HCT116 (cell line): ENCODE results near the gene PLA2G2F. TPM values are rescaled to one million over a fixed set of nuclear protein-coding genes. Genes with fewer than 3 reads are reported as not detected.

Source experiments
- ATAC-seq: fragments of 200-7000 bp; cut with Tn5 transposase; 2 replicates; pipeline ENCODE4 v1.9.1; 2020; ENCODE audit warnings: mild to moderate bottlenecking, moderate library complexity
- BruUV-seq: library from RNA; stranded (reverse); fragments of 400-500 nt; replicated peaks from 2 replicates; lab custom pipeline; 2021; lab: Mats Ljungman, UMichigan
- CTCF ChIA-PET: fragments of 300-600 bp; sonication (Branson Sonifier 250); formaldehyde crosslinking; loops from one replicate; lab custom pipeline; 2021; ENCODE audit warnings: antibody characterized with exemption; lab: Charles Lee
- POLR2A ChIA-PET: fragments of 300-600, 350-600 bp; sonication (Branson Sonifier 250); formaldehyde crosslinking; loops from one replicate; lab custom pipeline; 2021; ENCODE audit warnings: antibody characterized with exemption; lab: Charles Lee
- RAD21 ChIA-PET, 2 experiments: fragments of 300-600 bp; sonication (Branson Sonifier 250); formaldehyde crosslinking; loops; one replicate each; lab custom pipeline; 2023; ENCODE audit warnings: low total read pairs in 2 of 2; ENCODE audit not compliant: uncharacterized antibody in 2 of 2, unreplicated experiment in 2 of 2, low non-redundant PET in 1 of 2; lab: Charles Lee
- DNase-seq: peaks from one replicate; pipeline ENCODE4 v3.0.0-alpha.2; 2010; ENCODE audit warnings: low read depth, low spot score
- H2AFZ ChIP-seq: fragments of 200-600 bp; shearing (Covaris generic), sonication (generic); 2 replicates; pipeline ENCODE4 v1.6.1; 2017; ENCODE audit warnings: low read depth, mixed run types, mixed read lengths, antibody characterized with exemption, low read length; ENCODE audit not compliant: poor library complexity, severe bottlenecking
- H3K27ac ChIP-seq: 2 replicates; pipeline ENCODE4 v1.5.1; 2012; ENCODE audit warnings: low read depth, low read length
- H3K27me3 ChIP-seq: fragments of 200-600 bp; sonication (generic); 2 replicates; pipeline ENCODE4 v1.6.1; 2016; ENCODE audit warnings: mixed run types, low read length, mixed read lengths; ENCODE audit not compliant: insufficient read depth
- H3K36me3 ChIP-seq, 2 experiments: fragments of 200-500 bp in 1 of 2; fragments of 200-600 bp in 1 of 2; sonication (Bioruptor generic) in 1 of 2; sonication (generic) in 1 of 2; 2 replicates each; pipeline versions ENCODE4 v1.5.1 to v1.6.1; 2014 to 2016; ENCODE audit warnings: low read length in 2 of 2, inconsistent platforms in 1 of 2, mixed read lengths in 1 of 2, mixed run types in 1 of 2; ENCODE audit not compliant: insufficient read depth in 2 of 2, control insufficient read depth in 1 of 2
- H3K4me1 ChIP-seq, 2 experiments: fragments of 200-600 bp in 1 of 2; sonication (generic) in 1 of 2; 2 replicates each; pipeline versions ENCODE4 v1.5.1 to v1.6.1; 2012 to 2017; ENCODE audit warnings: low read length in 2 of 2, inconsistent platforms in 1 of 2, mild to moderate bottlenecking in 1 of 2, mixed read lengths in 1 of 2, mixed run types in 1 of 2, moderate library complexity in 1 of 2; ENCODE audit not compliant: insufficient read depth in 2 of 2, control insufficient read depth in 1 of 2
- H3K4me2 ChIP-seq: fragments of 200-600 bp; sonication (generic); 2 replicates; pipeline ENCODE4 v1.6.1; 2017; ENCODE audit warnings: mixed run types, low read length, mixed read lengths
- H3K4me3 ChIP-seq, 2 experiments: fragments of 200-600 bp in 1 of 2; sonication (generic) in 1 of 2; replicated peaks in 1 of 2; 2 replicates each; pipeline ENCODE4 v1.5.1; 2011 to 2016; ENCODE audit warnings: low read length in 2 of 2, control low read depth in 1 of 2, low read depth in 1 of 2, mild to moderate bottlenecking in 1 of 2, mixed read lengths in 1 of 2, mixed run types in 1 of 2
- H3K79me2 ChIP-seq: fragments of 200-600 bp; sonication (generic); 2 replicates; pipeline ENCODE4 v1.6.1; 2017; ENCODE audit warnings: mild to moderate bottlenecking, mixed run types, low read length, moderate library complexity, mixed read lengths; ENCODE audit not compliant: insufficient read depth
- H3K9ac ChIP-seq: fragments of 200-600 bp; sonication (generic); 2 replicates; pipeline ENCODE4 v1.6.1; 2016; ENCODE audit warnings: low read length, mixed read lengths
- H3K9me2 ChIP-seq: fragments of 200-600 bp; sonication (generic), shearing (Covaris generic); 2 replicates; pipeline ENCODE4 v1.6.1; 2017; ENCODE audit warnings: mixed run types, mild to moderate bottlenecking, moderate library complexity; ENCODE audit not compliant: insufficient read depth
- H3K9me3 ChIP-seq, 2 experiments: fragments of 200-500 bp in 1 of 2; fragments of 200-600 bp in 1 of 2; sonication (Bioruptor generic) in 1 of 2; sonication (generic) in 1 of 2; 2 replicates each; pipeline ENCODE4 v1.6.1; 2014 to 2017; ENCODE audit warnings: low read length in 2 of 2, mixed read lengths in 2 of 2, inconsistent platforms in 1 of 2, low read depth in 1 of 2, mild to moderate bottlenecking in 1 of 2, mixed run types in 1 of 2, moderate library complexity in 1 of 2; ENCODE audit not compliant: control insufficient read depth in 1 of 2, insufficient read depth in 1 of 2
- H4K20me1 ChIP-seq: fragments of 200-600 bp; sonication (generic), shearing (Covaris generic); 2 replicates; pipeline ENCODE4 v1.6.1; 2017; ENCODE audit warnings: mixed run types, mild to moderate bottlenecking, moderate library complexity; ENCODE audit not compliant: insufficient read depth
- CBX3 ChIP-seq: IDR thresholded peaks from 2 replicates; pipeline ENCODE4 v1.6.1; 2012; ENCODE audit warnings: low read depth
- EGR1 ChIP-seq: IDR thresholded peaks from 2 replicates; pipeline ENCODE4 v1.6.1; 2012; ENCODE audit warnings: low read depth
- ELF1 ChIP-seq: IDR thresholded peaks from 2 replicates; pipeline ENCODE4 v1.6.1; 2012; ENCODE audit warnings: low read depth, borderline replicate concordance
- EZH2 ChIP-seq: fragments of 200-600 bp; sonication (generic); IDR thresholded peaks from 2 replicates; pipeline ENCODE4 v1.6.1; 2017; ENCODE audit warnings: antibody characterized with exemption, mixed run types
- EZH2phosphoT487 ChIP-seq: fragments of 200-600 bp; IDR thresholded peaks from 2 replicates; pipeline ENCODE4 v1.6.1; 2018; ENCODE audit warnings: antibody characterized with exemption, borderline replicate concordance
- FOSL1 ChIP-seq: IDR thresholded peaks from 2 replicates; pipeline ENCODE4 v1.6.1; 2012; ENCODE audit warnings: low read depth
- JUND ChIP-seq: IDR thresholded peaks from 2 replicates; pipeline ENCODE4 v1.6.1; 2012
- POLR2A ChIP-seq: IDR thresholded peaks from 2 replicates; pipeline ENCODE4 v1.7.0; 2011; ENCODE audit warnings: borderline replicate concordance; ENCODE audit not compliant: insufficient read depth, insufficient read length; ENCODE audit errors: extremely low read depth
- SIN3A ChIP-seq: IDR thresholded peaks from 2 replicates; pipeline ENCODE4 v1.6.1; 2012; ENCODE audit warnings: low read depth
- SP1 ChIP-seq: IDR thresholded peaks from 2 replicates; pipeline ENCODE4 v1.6.1; 2012; ENCODE audit warnings: low read depth
- SRF ChIP-seq: IDR thresholded peaks from 2 replicates; pipeline ENCODE4 v1.6.1; 2012; ENCODE audit warnings: low read depth
- YY1 ChIP-seq: IDR thresholded peaks from 2 replicates; pipeline ENCODE4 v1.6.1; 2011; ENCODE audit warnings: low read length, low read depth, moderate library complexity, mild to moderate bottlenecking; ENCODE audit not compliant: insufficient replicate concordance; ENCODE audit errors: extremely low read depth
- ZFX ChIP-seq: fragments of 450-650 bp; IDR thresholded peaks from 2 replicates; pipeline ENCODE4 v1.6.1; 2017
- ZNF274 ChIP-seq: fragments of 200-500 bp; sonication (Bioruptor generic); IDR thresholded peaks from 2 replicates; pipeline ENCODE4 v1.6.1; 2014; ENCODE audit warnings: mild to moderate bottlenecking, low read depth, low read length, inconsistent platforms
- intact Hi-C: fragments of 100-400 bp; cut with micrococcal nuclease; formaldehyde crosslinking; loops from 2 replicates; pipeline ENCODE4 v1.10.0; 2022
- total RNA-seq: library from RNA; stranded (reverse); gene quantifications from one replicate; pipeline ENCODE4 v1.2.1, GENCODE V29; 2021; ENCODE audit not compliant: unreplicated experiment
- TF ChIP-seq, protein P1 (sequence below), 3 experiments: fragments of 200-600 bp in 1 of 3; sonication (generic) in 1 of 3; IDR thresholded peaks in 2 of 3; conservative IDR thresholded peaks in 1 of 3; 2 replicates each; pipeline ENCODE4 v1.5.1; 2012 to 2017; ENCODE audit warnings: low read depth in 2 of 3, low read length in 2 of 3, antibody characterized with exemption in 1 of 3, borderline replicate concordance in 1 of 3, control low read depth in 1 of 3, mild to moderate bottlenecking in 1 of 3, mixed read lengths in 1 of 3, mixed run types in 1 of 3, moderate library complexity in 1 of 3; ENCODE audit not compliant: insufficient read depth in 1 of 3
- TF ChIP-seq, protein P2 (sequence below): IDR thresholded peaks from 2 replicates; pipeline ENCODE4 v1.6.1; 2012
- TF ChIP-seq, protein P3 (sequence below): IDR thresholded peaks from 2 replicates; pipeline ENCODE4 v1.6.1; 2011; ENCODE audit warnings: mild to moderate bottlenecking, low read length, moderate library complexity; ENCODE audit not compliant: insufficient replicate concordance; ENCODE audit errors: extremely low read depth

Gene PLA2G2F
- total RNA-seq, 1 experiment from 2014 or later: 0.12 TPM

DNA sequence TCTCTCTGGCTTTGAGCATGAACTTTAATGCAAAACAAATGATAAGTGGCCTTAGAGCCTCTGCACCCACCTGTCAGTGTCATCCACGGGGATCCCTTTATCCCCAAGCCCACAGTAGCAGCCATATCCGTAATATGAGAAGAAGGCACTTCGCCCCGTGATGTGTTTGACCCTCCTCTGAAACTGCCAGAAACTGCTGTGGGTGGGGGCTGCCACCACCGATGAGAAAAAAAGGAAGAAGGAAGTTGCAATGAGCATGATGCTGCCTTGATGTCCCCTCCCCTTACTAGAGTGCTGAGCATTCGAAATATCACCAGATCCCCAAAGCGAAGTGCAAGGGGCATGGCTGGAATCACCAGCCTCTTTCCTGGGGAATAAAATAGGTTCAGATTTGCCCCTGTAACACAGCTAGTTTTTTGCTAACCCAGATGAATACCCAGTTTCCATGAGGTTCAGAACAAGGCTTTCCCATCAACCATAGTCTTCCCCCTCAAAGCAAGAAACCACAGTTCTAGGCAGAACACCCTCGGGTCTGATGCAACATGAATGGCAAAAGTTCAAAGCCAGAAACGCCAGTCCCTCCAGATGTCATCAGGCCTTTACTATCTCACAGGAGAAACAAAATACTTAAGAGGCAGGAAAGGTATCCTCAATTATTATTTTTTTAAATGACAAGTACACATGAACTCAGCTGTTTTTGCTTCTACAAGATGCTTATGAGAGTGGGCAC lies 36.0 kb downstream of the PLA2G2F start:
- Histone ChIP-seq H3K4me1 (peaks cover 0 to 10% of the 10 kb centered on the region in 2 experiments; a peak in 2 of 4 replicates), H3K79me2 (no peaks in the 10 kb centered on the region), H4K20me1 (no peaks in the 10 kb centered on the region), H3K36me3 (no peaks in the 10 kb centered on the region), H3K9me3 (no peaks in the 10 kb centered on the region), H2AFZ (no peak overlapping the region), H3K9ac (no peak overlapping the region), H3K4me2 (no peak overlapping the region), H3K9me2 (no peaks in the 10 kb centered on the region), H3K27me3 (no peaks in the 10 kb centered on the region), H3K27ac (no peak overlapping the region), H3K4me3 (no peak overlapping the region)
- RAD21 ChIA-PET: no interaction called here
- ATAC-seq (no peak), DNase-seq (no peak)
- intact Hi-C loops: no loop called here
- CTCF ChIA-PET: no interaction called here
- POLR2A ChIA-PET: no interaction called here
- BruUV-seq: no TSS peak
- TF ChIP-seq EZH2phosphoT487 (no peak), POLR2A (no peak), EZH2 (no peak), FOSL1 (no peak), SRF (no peak), ZFX (no peak), YY1 (no peak), SIN3A (no peak), JUND (no peak), ZNF274 (no peak), SP1 (no peak), ELF1 (no peak), CBX3 (no peak), EGR1 (no peak)
- TF ChIP-seq, protein P1, sequence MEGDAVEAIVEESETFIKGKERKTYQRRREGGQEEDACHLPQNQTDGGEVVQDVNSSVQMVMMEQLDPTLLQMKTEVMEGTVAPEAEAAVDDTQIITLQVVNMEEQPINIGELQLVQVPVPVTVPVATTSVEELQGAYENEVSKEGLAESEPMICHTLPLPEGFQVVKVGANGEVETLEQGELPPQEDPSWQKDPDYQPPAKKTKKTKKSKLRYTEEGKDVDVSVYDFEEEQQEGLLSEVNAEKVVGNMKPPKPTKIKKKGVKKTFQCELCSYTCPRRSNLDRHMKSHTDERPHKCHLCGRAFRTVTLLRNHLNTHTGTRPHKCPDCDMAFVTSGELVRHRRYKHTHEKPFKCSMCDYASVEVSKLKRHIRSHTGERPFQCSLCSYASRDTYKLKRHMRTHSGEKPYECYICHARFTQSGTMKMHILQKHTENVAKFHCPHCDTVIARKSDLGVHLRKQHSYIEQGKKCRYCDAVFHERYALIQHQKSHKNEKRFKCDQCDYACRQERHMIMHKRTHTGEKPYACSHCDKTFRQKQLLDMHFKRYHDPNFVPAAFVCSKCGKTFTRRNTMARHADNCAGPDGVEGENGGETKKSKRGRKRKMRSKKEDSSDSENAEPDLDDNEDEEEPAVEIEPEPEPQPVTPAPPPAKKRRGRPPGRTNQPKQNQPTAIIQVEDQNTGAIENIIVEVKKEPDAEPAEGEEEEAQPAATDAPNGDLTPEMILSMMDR (IDR thresholded peaks at IDR 0.05 in 2 of 3, conservative IDR thresholded peaks at IDR 0.05 in 1 of 3; ENCODE audit: borderline replicate concordance in 1 of 3, insufficient read depth in 1 of 3, low read depth in 2 of 3, low read length in 2 of 3): no peak
- TF ChIP-seq, protein P2, sequence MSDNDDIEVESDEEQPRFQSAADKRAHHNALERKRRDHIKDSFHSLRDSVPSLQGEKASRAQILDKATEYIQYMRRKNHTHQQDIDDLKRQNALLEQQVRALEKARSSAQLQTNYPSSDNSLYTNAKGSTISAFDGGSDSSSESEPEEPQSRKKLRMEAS: no peak
- TF ChIP-seq, protein P3, sequence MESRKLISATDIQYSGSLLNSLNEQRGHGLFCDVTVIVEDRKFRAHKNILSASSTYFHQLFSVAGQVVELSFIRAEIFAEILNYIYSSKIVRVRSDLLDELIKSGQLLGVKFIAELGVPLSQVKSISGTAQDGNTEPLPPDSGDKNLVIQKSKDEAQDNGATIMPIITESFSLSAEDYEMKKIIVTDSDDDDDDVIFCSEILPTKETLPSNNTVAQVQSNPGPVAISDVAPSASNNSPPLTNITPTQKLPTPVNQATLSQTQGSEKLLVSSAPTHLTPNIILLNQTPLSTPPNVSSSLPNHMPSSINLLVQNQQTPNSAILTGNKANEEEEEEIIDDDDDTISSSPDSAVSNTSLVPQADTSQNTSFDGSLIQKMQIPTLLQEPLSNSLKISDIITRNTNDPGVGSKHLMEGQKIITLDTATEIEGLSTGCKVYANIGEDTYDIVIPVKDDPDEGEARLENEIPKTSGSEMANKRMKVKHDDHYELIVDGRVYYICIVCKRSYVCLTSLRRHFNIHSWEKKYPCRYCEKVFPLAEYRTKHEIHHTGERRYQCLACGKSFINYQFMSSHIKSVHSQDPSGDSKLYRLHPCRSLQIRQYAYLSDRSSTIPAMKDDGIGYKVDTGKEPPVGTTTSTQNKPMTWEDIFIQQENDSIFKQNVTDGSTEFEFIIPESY: no peak
